ENCODE measurements around the gene TRRAP.

TRRAP gene

GRCh38 chr7:98879198-98879978 lies 1.1 kb downstream of the TRRAP start:
- H3K4me3 ChIP-seq (replicated peaks in 1 of 2; ENCODE audit: low read depth in 2 of 2, low read length in 2 of 2), result peak overlapping the region; percentile 92 to 97
- DNase-seq (ENCODE audit: low read depth in 2 of 2), result peak in 1 of 2 donors; percentile 31
- TF ChIP-seq CTCF (IDR thresholded peaks at IDR 0.05; ENCODE audit: low read depth, low read length), result no peak

- DNase-seq (ENCODE audit: low read depth in 2 of 2), result no peak
- TF ChIP-seq CTCF (IDR thresholded peaks at IDR 0.05; ENCODE audit: low read depth, low read length), result no peak
- H3K4me3 ChIP-seq (replicated peaks in 1 of 2; ENCODE audit: low read depth in 2 of 2, low read length in 2 of 2), result peak overlapping the region; percentile 92 to 97
These were observed 1.6 kb downstream of the TRRAP start for GRCh38 chr7:98879979-98880315.

GRCh38 chr7:98880485-98880884 lies 2.2 kb downstream of the TRRAP start:
- TF ChIP-seq CTCF (IDR thresholded peaks at IDR 0.05; ENCODE audit: low read depth, low read length), result no peak

GRCh38 chr7:98881561-98882315 lies 3.4 kb downstream of the TRRAP start:
- H3K4me3 ChIP-seq (replicated peaks in 1 of 2; ENCODE audit: low read depth in 2 of 2, low read length in 2 of 2), result no peak overlapping the region
- TF ChIP-seq CTCF (IDR thresholded peaks at IDR 0.05; ENCODE audit: low read depth, low read length), result no peak
- DNase-seq (ENCODE audit: low read depth in 2 of 2), result no peak

More at GRCh38 chr7:98880485-98880884, 2.2 kb downstream of the TRRAP start:
- DNase-seq (ENCODE audit: low read depth in 2 of 2), result no peak
- H3K4me3 ChIP-seq (replicated peaks in 1 of 2; ENCODE audit: low read depth in 2 of 2, low read length in 2 of 2), result no peak overlapping the region

GRCh38 chr7:98884416-98884815 lies 6.1 kb downstream of the TRRAP start:
- TF ChIP-seq CTCF (IDR thresholded peaks at IDR 0.05; ENCODE audit: low read depth, low read length), result no peak
- no peak for DNase-seq (ENCODE audit: low read depth in 2 of 2)
- H3K4me3 ChIP-seq (replicated peaks in 1 of 2; ENCODE audit: low read depth in 2 of 2, low read length in 2 of 2), result no peak overlapping the region

GRCh38 chr7:98887038-98887437 lies 8.7 kb downstream of the TRRAP start:
- no peak for TF ChIP-seq CTCF (IDR thresholded peaks at IDR 0.05; ENCODE audit: low read depth, low read length)
- no peak overlapping the region for H3K4me3 ChIP-seq (replicated peaks in 1 of 2; ENCODE audit: low read depth in 2 of 2, low read length in 2 of 2)
- DNase-seq (ENCODE audit: low read depth in 2 of 2), result no peak

All from cardiac fibroblast (primary cell).